Testis (tissue), 3 donors: ENCODE measurements around the gene DIP2B. TPM values are rescaled to one million over a fixed set of nuclear protein-coding genes. Genes with fewer than 3 reads are reported as not detected.

ENCODE experiments used
- DNase-seq: peaks from one replicate; pipeline ENCODE4 v3.0.0-alpha.2; 2019
- H3K27ac ChIP-seq, 2 donors: fragments of 200-600 bp; sonication (generic); one replicate each; pipeline ENCODE4 v1.5.1; 2019
- H3K27me3 ChIP-seq: fragments of 200-600 bp; sonication (generic); one replicate; pipeline ENCODE4 v1.5.1; 2019
- H3K36me3 ChIP-seq: fragments of 200-600 bp; sonication (generic); one replicate; pipeline ENCODE4 v1.5.1; 2017; ENCODE audit warnings: low read depth; ENCODE audit errors: missing control alignments
- H3K4me1 ChIP-seq: fragments of 200-600 bp; sonication (generic); one replicate; pipeline ENCODE4 v1.5.1; 2019
- H3K4me3 ChIP-seq, 2 donors: fragments of 200-600 bp; sonication (generic); one replicate each; pipeline ENCODE4 v1.5.1; 2017 to 2019
- H3K9me3 ChIP-seq: fragments of 200-600 bp; sonication (generic); one replicate; pipeline ENCODE4 v1.5.1; 2017
- POLR2A ChIP-seq: fragments of 450-650 bp; IDR thresholded peaks from one replicate; pipeline ENCODE4 v1.6.1; 2017; ENCODE audit warnings: antibody characterized with exemption, mild to moderate bottlenecking, moderate library complexity
- WGBS, 2 donors: methylation state at CpG; one replicate each; pipeline ENCODE4 v1.1.5; 2018; 5-methylcytosine and 5-hydroxymethylcytosine counted together
- intact Hi-C: fragments of 100-400 bp; cut with DNase I; formaldehyde crosslinking; loops from one replicate; pipeline ENCODE4 v1.15.1; 2023; ENCODE audit warnings: low total_unique reads
- polyA plus RNA-seq: library from polyadenylated mRNA; stranded (reverse); fragments of 350-450 nt; fragmentation: Illumina TruSeq; extraction: RNeasy Lipid Tissue Mini Kit (QIAGEN cat#74804); gene quantifications from one replicate; pipeline ENCODE4 v1.2.3, GENCODE V29; 2014; ENCODE audit warnings: low read depth, low replicate concordance; ENCODE audit not compliant: insufficient read depth
- total RNA-seq, 2 donors: library from RNA; depleted of rRNA; stranded (reverse); fragments of >200 nt; gene quantifications; one replicate each; pipeline ENCODE4 v1.2.3, GENCODE V29; 2016
- TF ChIP-seq, protein P1 (sequence below), 3 experiments: fragments of 450-650 bp in 2 of 3; fragments of 200-600 bp in 1 of 3; sonication (generic) in 1 of 3; IDR thresholded peaks; one replicate each; pipeline ENCODE4 v1.5.1; 2016 to 2019; ENCODE audit warnings: antibody characterized with exemption in 3 of 3, mild to moderate bottlenecking in 2 of 3, moderate library complexity in 1 of 3

The DIP2B gene
- total and polyA plus RNA-seq, 3 donors from 2014 or later: 19.1 to 57.1 (median 43.5) TPM

DNA sequence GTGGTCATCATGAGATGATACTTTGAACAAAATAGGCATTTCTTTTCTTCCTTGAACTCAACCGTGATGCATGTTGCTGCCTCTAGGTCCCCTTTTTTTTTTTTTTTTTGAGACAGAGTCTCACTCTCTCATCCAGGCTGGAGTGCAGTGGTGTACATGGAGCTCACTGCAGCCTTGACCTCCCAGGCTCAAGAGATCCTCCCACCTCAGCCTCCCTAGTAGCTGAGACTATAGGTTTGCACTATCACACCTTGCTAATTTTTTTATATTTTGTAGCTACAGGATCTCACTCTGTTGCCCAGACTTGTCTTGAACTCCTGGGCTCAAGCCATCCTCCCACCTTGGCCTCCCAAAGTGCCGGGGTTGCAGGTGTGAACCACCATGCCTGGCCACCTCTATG is 20.6 kb downstream of the DIP2B start:
- Histone ChIP-seq H3K36me3 (no peaks in the 10 kb centered on the region), H3K9me3 (no peaks in the 10 kb centered on the region), H3K4me3 (no peak overlapping the region), H3K4me1 (peaks cover 8% of the 10 kb centered on the region), H3K27me3 (no peaks in the 10 kb centered on the region), H3K27ac (no peak overlapping the region)
- 88 to 100% methylated on average over 2 of the region's 2 CpGs for WGBS, 2 donors
- TF ChIP-seq POLR2A: no peak
- TF ChIP-seq, protein P1, sequence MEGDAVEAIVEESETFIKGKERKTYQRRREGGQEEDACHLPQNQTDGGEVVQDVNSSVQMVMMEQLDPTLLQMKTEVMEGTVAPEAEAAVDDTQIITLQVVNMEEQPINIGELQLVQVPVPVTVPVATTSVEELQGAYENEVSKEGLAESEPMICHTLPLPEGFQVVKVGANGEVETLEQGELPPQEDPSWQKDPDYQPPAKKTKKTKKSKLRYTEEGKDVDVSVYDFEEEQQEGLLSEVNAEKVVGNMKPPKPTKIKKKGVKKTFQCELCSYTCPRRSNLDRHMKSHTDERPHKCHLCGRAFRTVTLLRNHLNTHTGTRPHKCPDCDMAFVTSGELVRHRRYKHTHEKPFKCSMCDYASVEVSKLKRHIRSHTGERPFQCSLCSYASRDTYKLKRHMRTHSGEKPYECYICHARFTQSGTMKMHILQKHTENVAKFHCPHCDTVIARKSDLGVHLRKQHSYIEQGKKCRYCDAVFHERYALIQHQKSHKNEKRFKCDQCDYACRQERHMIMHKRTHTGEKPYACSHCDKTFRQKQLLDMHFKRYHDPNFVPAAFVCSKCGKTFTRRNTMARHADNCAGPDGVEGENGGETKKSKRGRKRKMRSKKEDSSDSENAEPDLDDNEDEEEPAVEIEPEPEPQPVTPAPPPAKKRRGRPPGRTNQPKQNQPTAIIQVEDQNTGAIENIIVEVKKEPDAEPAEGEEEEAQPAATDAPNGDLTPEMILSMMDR (IDR thresholded peaks at IDR 0.05): no peak
- DNase-seq: no peak
- intact Hi-C loops: no loop called here

DNA sequence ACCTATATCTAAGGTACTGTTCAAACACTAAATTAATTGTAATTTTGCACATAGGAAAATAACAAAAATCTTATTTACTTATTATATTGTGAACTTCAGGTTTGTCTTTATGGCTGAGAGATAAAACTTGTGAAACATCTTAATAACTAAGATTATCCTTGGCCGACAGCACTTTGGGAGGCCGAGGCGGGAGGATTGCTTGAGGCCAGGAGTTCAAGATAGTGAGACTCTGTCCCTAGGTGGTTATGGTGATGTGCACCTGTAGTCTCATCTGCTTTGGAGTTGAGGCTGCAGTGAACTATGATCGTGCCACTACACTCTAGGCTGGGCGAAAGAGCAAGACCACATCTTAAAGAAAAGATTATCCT is 22.6 kb downstream of the DIP2B start:
- H3K4me3 ChIP-seq: no peak overlapping the region
- H3K36me3 ChIP-seq: no peaks in the 10 kb centered on the region
- no peaks in the 10 kb centered on the region for H3K27me3 ChIP-seq
- no peak for TF ChIP-seq POLR2A
- TF ChIP-seq, protein P1 (IDR thresholded peaks at IDR 0.05): no peak
- intact Hi-C loops: no loop called here
- H3K27ac ChIP-seq: no peak overlapping the region
- DNase-seq: no peak
- no peaks in the 10 kb centered on the region for H3K9me3 ChIP-seq
- WGBS, 2 donors: 87 to 94% methylated on average over 5 of the region's 5 CpGs
- no peaks in the 10 kb centered on the region for H3K4me1 ChIP-seq

DNA sequence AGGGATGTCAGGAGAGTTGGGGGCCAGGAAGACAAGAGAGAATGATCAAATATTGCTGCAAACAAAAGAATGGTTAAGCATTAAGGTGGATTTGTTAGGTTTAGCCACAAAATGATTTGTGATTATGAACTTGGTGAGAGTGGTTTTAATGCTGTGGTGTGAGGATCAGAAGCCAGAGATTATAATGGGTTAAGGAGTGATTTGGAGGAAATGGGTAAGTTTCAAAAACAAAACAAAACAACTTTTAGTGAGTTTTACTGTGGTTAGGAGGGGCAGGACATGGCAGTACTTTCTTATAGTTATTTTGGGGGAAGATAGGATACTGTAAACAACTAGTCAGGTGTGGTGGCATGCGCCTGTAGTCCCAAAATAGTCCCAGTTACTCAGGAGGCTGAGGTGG is 24.0 kb downstream of the DIP2B start:
- no peak for DNase-seq
- 91 to 100% methylated on average over 1 of the region's 1 CpG for WGBS, 2 donors
- H3K4me1 ChIP-seq: peaks cover 6% of the 10 kb centered on the region
- no peaks in the 10 kb centered on the region for H3K36me3 ChIP-seq
- no peaks in the 10 kb centered on the region for H3K9me3 ChIP-seq
- H3K27me3 ChIP-seq: no peaks in the 10 kb centered on the region
- TF ChIP-seq, protein P1 (IDR thresholded peaks at IDR 0.05): no peak
- TF ChIP-seq POLR2A: no peak
- H3K27ac ChIP-seq: no peak overlapping the region
- intact Hi-C loops: no loop called here
- no peak overlapping the region for H3K4me3 ChIP-seq

DNA sequence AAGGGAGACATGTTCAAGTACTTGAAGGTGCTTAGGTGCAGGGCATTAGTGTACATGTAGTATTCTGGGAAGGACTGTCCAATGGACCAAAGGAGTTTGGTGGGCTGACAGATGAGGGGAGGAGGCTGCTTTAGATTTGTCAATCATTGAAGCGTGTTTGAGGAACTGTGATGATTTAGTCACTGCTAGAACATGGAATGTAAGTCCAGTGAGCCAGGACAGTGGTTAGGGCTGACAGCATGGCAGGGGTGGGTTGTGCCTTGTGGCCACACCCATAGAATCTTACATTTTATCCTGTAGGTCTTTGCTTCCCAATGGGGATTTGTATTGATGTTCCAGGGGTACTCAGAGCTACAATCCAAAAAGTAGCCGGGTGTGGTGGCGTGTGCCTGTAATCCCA is 24.6 kb downstream of the DIP2B start:
- intact Hi-C loops: no loop called here
- Histone ChIP-seq H3K27ac (no peak overlapping the region), H3K27me3 (no peaks in the 10 kb centered on the region), H3K9me3 (no peaks in the 10 kb centered on the region), H3K4me1 (peaks cover 6% of the 10 kb centered on the region), H3K36me3 (no peaks in the 10 kb centered on the region), H3K4me3 (no peak overlapping the region)
- DNase-seq: no peak
- TF ChIP-seq, protein P1 (IDR thresholded peaks at IDR 0.05): no peak
- TF ChIP-seq POLR2A: no peak
- 93 to 97% methylated on average over 3 of the region's 3 CpGs for WGBS, 2 donors

DNA sequence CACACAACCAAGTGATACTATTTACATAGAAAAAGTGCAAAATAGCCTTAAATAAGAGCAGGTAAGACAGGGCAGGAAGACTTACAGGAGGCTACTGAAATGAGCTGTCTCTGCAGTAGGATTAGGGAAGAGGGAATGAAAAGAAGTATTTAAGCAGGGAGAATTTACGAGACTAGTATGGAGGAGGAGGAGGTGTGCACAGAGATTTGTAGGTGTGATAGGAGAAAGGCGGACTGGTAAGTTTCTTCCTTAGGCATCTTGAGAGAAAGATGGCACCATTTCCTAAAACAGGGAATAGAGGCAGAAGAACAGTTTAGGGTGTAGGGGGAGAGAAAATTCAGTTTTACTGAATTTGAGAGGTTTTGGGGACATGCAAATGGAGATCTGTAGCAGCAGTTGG is 25.7 kb downstream of the DIP2B start:
- H3K36me3 ChIP-seq: no peaks in the 10 kb centered on the region
- H3K9me3 ChIP-seq: no peaks in the 10 kb centered on the region
- peaks cover 6% of the 10 kb centered on the region for H3K4me1 ChIP-seq
- no peak overlapping the region for H3K4me3 ChIP-seq
- intact Hi-C loops: no loop called here
- no peaks in the 10 kb centered on the region for H3K27me3 ChIP-seq
- no peak for TF ChIP-seq POLR2A
- TF ChIP-seq, protein P1 (IDR thresholded peaks at IDR 0.05): no peak
- no peak overlapping the region for H3K27ac ChIP-seq
- 82 to 90% methylated on average over 2 of the region's 2 CpGs for WGBS, 2 donors
- DNase-seq: no peak
